Memory B cell (primary cell): ENCODE results near the gene KCTD4.
"Not testable (repeated sequence)": the region's sequence is repeated elsewhere in the genome, so short reads cannot be mapped to it uniquely, and the experiment has no call there.

Source experiments
- ATAC-seq: fragments of 150-1000 bp; cut with Tn5 transposase; 2 replicates; pipeline ENCODE4 v1.10.0; 2021; ENCODE audit warnings: low read depth, mild to moderate bottlenecking, moderate library complexity
- DNase-seq, 2 donors: peaks; one replicate each; pipeline ENCODE4 v3.0.0; 2022; ENCODE audit warnings: low spot score in 2 of 2
- H3K27ac Mint-ChIP-seq: one replicate; pipeline ENCODE4 v1.8.0; 2022; ENCODE audit warnings: mild to moderate bottlenecking, moderate library complexity, mixed read lengths
- H3K27me3 Mint-ChIP-seq: one replicate; pipeline ENCODE4 v1.8.0; 2022; ENCODE audit warnings: mixed read lengths
- H3K36me3 Mint-ChIP-seq: one replicate; pipeline ENCODE4 v1.8.0; 2022; ENCODE audit warnings: mild to moderate bottlenecking, mixed read lengths
- H3K4me1 Mint-ChIP-seq: one replicate; pipeline ENCODE4 v1.8.0; 2022; ENCODE audit warnings: mixed read lengths
- H3K4me3 Mint-ChIP-seq: one replicate; pipeline ENCODE4 v1.8.0; 2022; ENCODE audit warnings: mild to moderate bottlenecking, moderate library complexity, mixed read lengths
- H3K9me3 Mint-ChIP-seq: one replicate; pipeline ENCODE4 v1.8.0; 2022; ENCODE audit warnings: mixed read lengths

Gene KCTD4

DNA sequence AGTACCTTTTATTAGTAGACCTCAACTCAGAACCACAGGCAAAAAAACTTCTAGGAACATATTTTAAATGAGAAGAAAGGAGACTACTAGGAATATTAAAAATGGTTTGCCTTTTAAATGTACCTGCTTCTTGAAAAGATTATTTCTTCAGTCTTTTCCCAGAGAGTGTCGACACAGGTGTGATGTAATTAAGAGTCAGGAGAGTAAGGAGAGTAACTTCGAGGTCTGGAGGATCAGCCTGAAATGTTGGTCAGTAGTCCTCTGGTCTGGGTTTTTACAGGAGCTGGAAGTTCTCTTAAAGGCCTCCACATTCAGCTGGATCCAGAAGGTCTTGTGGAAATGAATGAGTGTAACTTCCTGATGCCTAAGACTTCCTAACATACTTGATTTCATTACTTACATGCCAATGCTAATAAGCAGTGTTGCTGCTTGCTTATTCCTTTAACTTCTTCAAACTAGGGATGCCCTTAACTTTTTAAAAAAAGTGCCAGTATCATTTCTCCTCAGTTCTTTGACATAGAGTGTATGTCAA is at the start of gene KCTD4:
Gene KCTD4, minus strand, starts transcription at position 345 of the 532 bp plus-strand sequence. CDS start 6,478 bp downstream, outside the sequence.
- no peak for ATAC-seq
- Mint-ChIP-seq H3K4me3 (no peak within 1 kb of the TSS), H3K4me1 (peaks cover 18% of the 10 kb centered on the region), H3K27ac (no peak within 1 kb of the TSS), H3K27me3 (no peaks in the 10 kb centered on the region), H3K36me3 (peaks cover 26% of the 10 kb centered on the region), H3K9me3 (no peaks in the 10 kb centered on the region)
- no peak for DNase-seq

GRCh38 chr13:45249662-45250061 is 48.8 kb upstream of the KCTD4 start:
- DNase-seq (no peak), ATAC-seq (no peak)
- Mint-ChIP-seq H3K4me1 (no peaks in the 10 kb centered on the region), H3K9me3 (peaks cover 1% of the 10 kb centered on the region), H3K36me3 (peaks cover 21% of the 10 kb centered on the region), H3K4me3 (no peak overlapping the region), H3K27me3 (no peaks in the 10 kb centered on the region), H3K27ac (no peak overlapping the region)

DNA sequence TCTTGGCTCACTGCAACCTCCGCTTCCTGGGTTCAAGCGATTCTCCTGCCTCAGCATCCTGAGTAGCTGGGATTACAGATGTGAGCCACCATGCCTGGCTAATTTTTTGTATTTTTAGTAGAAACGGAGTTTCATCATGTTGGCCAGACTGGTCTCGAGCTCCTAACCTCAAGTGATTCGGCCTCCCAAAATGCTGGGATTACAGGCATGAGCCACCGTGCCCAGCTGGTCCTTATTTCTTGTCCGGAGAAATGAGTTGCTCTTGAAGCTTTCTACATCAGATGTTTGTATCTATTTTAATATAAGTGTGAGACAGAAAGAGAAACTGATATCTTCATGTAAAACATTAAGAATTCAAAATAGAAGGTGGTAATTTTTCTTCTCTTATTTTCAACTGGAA is 43.9 kb upstream of the KCTD4 start:
- ATAC-seq, H3K9me3 Mint-ChIP-seq, DNase-seq, H3K4me1 Mint-ChIP-seq, H3K4me3 Mint-ChIP-seq, H3K27ac Mint-ChIP-seq, H3K36me3 Mint-ChIP-seq, H3K27me3 Mint-ChIP-seq: not testable (repeated sequence)

DNA sequence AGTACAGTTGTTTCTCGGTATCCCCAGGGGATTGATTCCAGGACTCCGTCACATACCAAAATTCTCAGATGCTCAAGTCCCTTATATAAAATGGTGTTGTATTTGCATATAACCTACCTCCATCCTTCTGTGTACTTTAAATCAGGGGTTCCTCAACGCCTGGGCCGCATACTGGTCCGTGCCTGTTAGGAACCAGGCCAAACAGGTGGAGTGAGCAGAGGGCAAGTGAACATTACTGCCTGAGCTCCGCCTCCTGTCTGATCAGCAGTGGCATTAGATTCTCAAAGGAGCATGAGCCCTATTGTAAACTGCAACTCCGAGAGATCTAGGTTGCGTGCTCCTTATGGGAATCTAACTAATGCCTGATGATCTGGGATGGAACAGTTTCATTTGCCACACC is 42.2 kb upstream of the KCTD4 start:
- peaks cover 1% of the 10 kb centered on the region for H3K9me3 Mint-ChIP-seq
- H3K27me3 Mint-ChIP-seq, result no peaks in the 10 kb centered on the region
- DNase-seq, result no peak
- no peaks in the 10 kb centered on the region for H3K4me1 Mint-ChIP-seq
- peaks cover 9% of the 10 kb centered on the region for H3K36me3 Mint-ChIP-seq
- no peak overlapping the region for H3K27ac Mint-ChIP-seq
- no peak overlapping the region for H3K4me3 Mint-ChIP-seq
- no peak for ATAC-seq

- H3K36me3 Mint-ChIP-seq, result peaks cover 9% of the 10 kb centered on the region
- H3K4me1 Mint-ChIP-seq, result no peaks in the 10 kb centered on the region
- no peaks in the 10 kb centered on the region for H3K27me3 Mint-ChIP-seq
- DNase-seq (no peak), ATAC-seq (no peak)
- no peak overlapping the region for H3K4me3 Mint-ChIP-seq
- no peak overlapping the region for H3K27ac Mint-ChIP-seq
- H3K9me3 Mint-ChIP-seq, result peaks cover 1% of the 10 kb centered on the region
Observed at GRCh38 chr13:45242524-45242923, 41.7 kb upstream of the KCTD4 start.

GRCh38 chr13:45242070-45242469 is 41.2 kb upstream of the KCTD4 start:
- Mint-ChIP-seq H3K27me3 (no peaks in the 10 kb centered on the region), H3K4me1 (no peaks in the 10 kb centered on the region), H3K27ac (no peak overlapping the region), H3K36me3 (peaks cover 9% of the 10 kb centered on the region), H3K9me3 (peaks cover 1% of the 10 kb centered on the region), H3K4me3 (no peak overlapping the region)
- DNase-seq (no peak), ATAC-seq (no peak)

- ATAC-seq (no peak), DNase-seq (no peak)
- Mint-ChIP-seq H3K27me3 (no peaks in the 10 kb centered on the region), H3K36me3 (peaks cover 2% of the 10 kb centered on the region), H3K4me1 (no peaks in the 10 kb centered on the region), H3K4me3 (no peak overlapping the region), H3K27ac (no peak overlapping the region), H3K9me3 (no peaks in the 10 kb centered on the region)
Observed at GRCh38 chr13:45240143-45240542, 39.3 kb upstream of the KCTD4 start.

- no peaks in the 10 kb centered on the region for H3K4me1 Mint-ChIP-seq
- ATAC-seq, result no peak
- no peak for DNase-seq
Observed at GRCh38 chr13:45238945-45239795, 38.3 kb upstream of the KCTD4 start.

GRCh38 chr13:45232591-45232990 is 31.7 kb upstream of the KCTD4 start:
- Mint-ChIP-seq H3K36me3 (peaks cover 8% of the 10 kb centered on the region), H3K27ac (no peak overlapping the region), H3K27me3 (no peaks in the 10 kb centered on the region)

More at GRCh38 chr13:45238945-45239795, 38.3 kb upstream of the KCTD4 start:
- Mint-ChIP-seq H3K27ac (no peak overlapping the region), H3K9me3 (no peaks in the 10 kb centered on the region), H3K4me3 (no peak overlapping the region), H3K27me3 (no peaks in the 10 kb centered on the region), H3K36me3 (peaks cover 2% of the 10 kb centered on the region)

GRCh38 chr13:45231722-45232121 is 30.9 kb upstream of the KCTD4 start:
- ATAC-seq (no peak), DNase-seq (no peak)
- H3K4me3 Mint-ChIP-seq, result no peak overlapping the region
- peak overlapping the region; percentile 60 for H3K27ac Mint-ChIP-seq
- peaks cover 6% of the 10 kb centered on the region for H3K4me1 Mint-ChIP-seq
- H3K9me3 Mint-ChIP-seq, result no peaks in the 10 kb centered on the region
- no peaks in the 10 kb centered on the region for H3K27me3 Mint-ChIP-seq
- H3K36me3 Mint-ChIP-seq, result peaks cover 8% of the 10 kb centered on the region

More at GRCh38 chr13:45232591-45232990, 31.7 kb upstream of the KCTD4 start:
- no peaks in the 10 kb centered on the region for H3K9me3 Mint-ChIP-seq
- peaks cover 6% of the 10 kb centered on the region for H3K4me1 Mint-ChIP-seq
- H3K4me3 Mint-ChIP-seq, result no peak overlapping the region
- no peak for ATAC-seq
- no peak for DNase-seq

DNA sequence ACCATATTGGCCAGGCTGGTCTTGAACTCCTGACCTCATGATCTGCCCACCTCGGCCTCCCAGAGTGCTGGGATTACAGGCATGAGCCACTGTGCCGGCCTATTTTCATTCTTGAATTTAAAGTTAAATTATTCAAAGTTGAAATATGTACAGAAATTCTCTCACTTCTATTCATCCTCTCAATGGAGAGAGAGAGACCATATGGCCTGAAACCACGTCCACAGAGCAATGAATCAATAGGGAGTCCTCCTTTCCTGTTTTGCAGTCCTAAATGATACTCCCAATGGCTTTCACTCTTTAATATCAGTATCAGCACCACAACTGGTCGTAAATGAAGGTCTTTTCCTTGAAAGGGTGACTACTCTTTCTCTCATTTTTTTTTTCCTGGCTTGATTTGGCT is 30.5 kb upstream of the KCTD4 start:
- Mint-ChIP-seq H3K36me3 (peaks cover 8% of the 10 kb centered on the region), H3K27ac (peak overlapping the region; percentile 60), H3K4me3 (no peak overlapping the region), H3K27me3 (no peaks in the 10 kb centered on the region), H3K4me1 (peaks cover 6% of the 10 kb centered on the region), H3K9me3 (no peaks in the 10 kb centered on the region)
- ATAC-seq (no peak), DNase-seq (no peak)

GRCh38 chr13:45229172-45229571 is 28.3 kb upstream of the KCTD4 start:
- Mint-ChIP-seq H3K27me3 (no peaks in the 10 kb centered on the region), H3K27ac (no peak overlapping the region), H3K36me3 (peaks cover 11% of the 10 kb centered on the region), H3K4me3 (no peak overlapping the region), H3K4me1 (peaks cover 7% of the 10 kb centered on the region), H3K9me3 (no peaks in the 10 kb centered on the region)
- ATAC-seq (no peak), DNase-seq (no peak)

DNA sequence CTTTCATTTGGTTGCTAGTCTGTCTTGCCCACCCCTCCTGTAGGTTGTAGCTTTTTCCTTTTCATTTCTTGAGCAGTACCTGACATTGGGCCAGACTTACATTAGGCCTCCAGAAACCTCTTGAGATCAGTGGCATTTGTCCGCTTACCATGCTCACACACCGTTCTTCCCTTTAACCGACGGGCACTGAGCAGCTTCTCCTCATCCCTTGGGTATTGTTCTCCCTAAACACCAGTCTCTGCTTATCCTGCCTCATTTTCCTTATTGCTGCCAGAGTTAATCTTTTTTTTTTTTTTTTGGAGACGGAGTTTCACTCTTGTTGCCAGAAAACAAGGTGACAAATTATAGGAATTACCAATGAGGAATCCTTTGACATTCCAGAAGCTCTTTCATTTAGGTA is 27.2 kb upstream of the KCTD4 start:
- Mint-ChIP-seq H3K4me1 (peaks cover 9% of the 10 kb centered on the region), H3K27ac (no peak overlapping the region), H3K27me3 (no peaks in the 10 kb centered on the region), H3K4me3 (no peak overlapping the region), H3K9me3 (no peaks in the 10 kb centered on the region), H3K36me3 (peaks cover 13% of the 10 kb centered on the region)
- no peak for ATAC-seq
- DNase-seq, result no peak

DNA sequence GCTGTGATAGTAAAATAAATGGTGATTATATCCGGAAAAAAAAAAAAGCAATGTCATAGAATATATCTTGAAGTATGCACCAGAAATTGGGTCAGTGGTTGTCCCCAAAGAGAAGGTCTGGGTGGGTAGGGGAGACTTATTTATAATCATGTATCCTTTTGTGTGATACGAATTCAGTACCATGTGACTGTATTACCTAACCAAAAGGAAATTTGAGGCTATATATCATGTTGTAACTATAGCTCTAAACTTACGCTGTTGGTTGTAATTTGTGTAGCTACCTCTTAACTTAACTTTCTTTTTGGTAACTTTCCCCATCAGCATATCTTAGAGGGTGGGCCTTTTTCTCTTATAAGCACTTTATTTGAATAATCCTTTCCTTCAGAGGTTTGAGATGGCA is 25.2 kb upstream of the KCTD4 start:
- peaks cover 19% of the 10 kb centered on the region for H3K36me3 Mint-ChIP-seq
- no peak for DNase-seq
- no peak overlapping the region for H3K4me3 Mint-ChIP-seq
- no peaks in the 10 kb centered on the region for H3K9me3 Mint-ChIP-seq
- H3K27me3 Mint-ChIP-seq, result no peaks in the 10 kb centered on the region
- no peak for ATAC-seq
- no peak overlapping the region for H3K27ac Mint-ChIP-seq
- peaks cover 9% of the 10 kb centered on the region for H3K4me1 Mint-ChIP-seq

DNA sequence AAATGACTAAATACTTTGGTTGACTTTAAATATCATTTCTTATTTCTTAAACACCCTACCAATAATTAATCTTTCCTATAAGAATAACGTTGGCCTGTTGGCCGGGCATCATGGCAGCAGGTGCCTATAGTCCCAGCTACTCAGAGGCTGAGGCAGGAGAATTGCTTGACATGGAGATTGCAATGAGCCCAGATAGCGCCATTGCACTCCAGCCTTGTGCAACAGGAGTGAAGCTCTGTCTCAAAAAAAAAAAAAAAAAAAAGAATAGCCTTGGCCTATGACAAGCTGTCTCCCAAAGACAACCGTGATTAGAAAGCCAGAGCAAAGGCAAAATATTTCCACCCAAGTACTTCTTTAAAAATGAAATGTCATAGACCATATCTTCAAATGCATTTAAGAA is 24.5 kb upstream of the KCTD4 start:
- H3K4me3 Mint-ChIP-seq, result no peak overlapping the region
- H3K27ac Mint-ChIP-seq, result no peak overlapping the region
- H3K9me3 Mint-ChIP-seq, result no peaks in the 10 kb centered on the region
- H3K27me3 Mint-ChIP-seq, result no peaks in the 10 kb centered on the region
- ATAC-seq (no peak), DNase-seq (no peak)
- peaks cover 19% of the 10 kb centered on the region for H3K36me3 Mint-ChIP-seq
- peaks cover 9% of the 10 kb centered on the region for H3K4me1 Mint-ChIP-seq
